ENCODE data around the gene DYNLRB1.
"Not testable (repeated sequence)": the region's sequence is repeated elsewhere in the genome, so short reads cannot be mapped to it uniquely, and the experiment has no call there.

DYNLRB1 gene

DNA sequence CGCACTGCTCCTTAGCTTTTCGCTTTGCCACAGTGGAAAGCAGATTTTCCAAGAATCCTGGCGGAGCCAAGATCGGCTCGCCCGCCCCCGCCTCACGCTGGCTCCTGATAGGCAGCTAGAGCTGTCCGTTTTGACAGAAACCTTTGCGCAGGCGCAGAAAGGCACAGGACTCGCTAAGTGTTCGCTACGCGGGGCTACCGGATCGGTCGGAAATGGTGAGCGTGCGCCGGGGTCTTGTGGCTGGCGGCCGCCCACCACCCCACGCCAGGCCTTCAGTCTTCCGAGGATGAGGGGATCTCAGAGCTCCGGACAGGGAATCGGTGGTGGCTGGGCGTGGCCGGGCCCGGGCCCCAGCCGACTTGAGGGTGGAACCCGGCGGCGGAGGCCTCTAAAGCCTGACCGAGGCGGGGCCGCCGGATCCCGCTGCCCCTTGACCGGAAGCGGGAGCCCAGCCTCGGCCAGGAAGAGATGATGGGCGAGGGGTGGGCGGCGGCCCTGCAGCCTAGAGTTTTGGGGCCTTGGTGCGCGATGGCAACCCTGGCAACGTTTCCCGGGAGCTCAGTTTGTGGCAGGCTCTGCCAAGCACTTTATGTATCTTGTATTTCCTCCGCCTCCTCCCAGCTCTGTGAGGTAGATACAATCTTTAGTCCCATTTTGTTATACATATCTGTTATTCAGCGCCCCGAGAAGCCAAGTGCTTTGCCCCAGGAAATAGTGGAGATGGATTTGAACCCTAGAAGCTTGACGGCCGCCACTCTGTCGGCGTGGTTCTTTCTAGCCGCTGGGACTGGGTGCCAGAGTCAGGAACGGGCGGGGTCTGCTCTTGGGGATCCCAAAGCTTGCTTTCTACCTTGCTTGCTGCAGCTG is at the start of gene DYNLRB1:
Gene DYNLRB1 (plus strand): TSS at position 176 of the 867 bp plus-strand sequence. CDS start 37 bp downstream, at position 213.
- DNase-seq: peak; percentile 96

DNA sequence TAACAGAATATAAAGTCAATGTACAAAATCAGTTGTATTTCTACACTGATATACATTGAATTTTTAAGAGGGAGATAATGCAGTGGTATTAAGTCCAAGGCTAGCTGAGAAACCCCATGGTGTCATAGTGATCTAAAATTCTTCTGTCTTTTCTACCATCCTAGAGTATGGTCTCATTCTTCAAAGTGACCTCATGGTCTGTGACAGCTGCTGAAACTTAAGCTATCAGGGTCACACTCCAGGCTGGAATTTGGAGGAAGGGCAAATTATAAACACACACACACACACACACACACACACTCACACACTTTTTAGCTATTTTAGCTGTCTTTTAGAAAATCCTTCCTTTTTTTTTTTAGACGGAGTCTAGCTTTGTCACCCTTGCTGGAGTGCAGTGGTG is 47.3 kb upstream of the DYNLRB1 start:
- no peak for DNase-seq

DNA sequence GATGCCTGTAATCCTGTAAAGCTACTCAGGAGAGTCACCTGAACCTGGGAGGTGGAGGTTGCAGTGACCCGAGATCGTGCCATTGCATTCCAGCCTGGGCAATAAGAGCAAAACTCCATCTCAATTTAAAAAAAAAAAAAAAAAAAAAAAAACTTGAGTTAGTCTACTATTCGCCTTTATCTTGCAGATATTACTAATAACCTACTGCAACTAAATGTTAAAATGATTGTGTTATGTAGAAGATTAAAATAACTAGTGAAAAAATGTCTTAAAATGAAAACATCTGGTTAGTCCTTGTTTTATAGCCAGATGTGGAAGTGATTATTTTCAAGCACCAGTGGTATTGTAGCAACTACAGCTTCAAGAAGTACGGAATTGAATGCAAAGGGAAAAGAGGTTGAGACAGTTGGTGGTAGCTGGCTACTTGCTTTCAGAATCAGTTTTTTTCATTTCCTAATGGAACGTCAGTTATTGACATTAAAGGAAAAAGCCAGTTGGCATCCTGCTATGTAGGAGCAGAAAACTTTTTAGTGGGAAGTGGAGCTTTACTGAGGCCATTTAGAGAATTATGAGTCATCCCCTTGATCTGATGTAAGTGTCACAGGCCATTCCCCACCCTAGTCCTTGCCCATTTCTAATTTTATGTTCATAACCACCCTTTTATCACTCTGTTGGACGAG is 43.8 kb upstream of the DYNLRB1 start:
- DNase-seq: no peak

- DNase-seq: peak; percentile 4
These were observed 42.8 kb upstream of the DYNLRB1 start for GRCh38 chr20:34473262-34473883.

DNA sequence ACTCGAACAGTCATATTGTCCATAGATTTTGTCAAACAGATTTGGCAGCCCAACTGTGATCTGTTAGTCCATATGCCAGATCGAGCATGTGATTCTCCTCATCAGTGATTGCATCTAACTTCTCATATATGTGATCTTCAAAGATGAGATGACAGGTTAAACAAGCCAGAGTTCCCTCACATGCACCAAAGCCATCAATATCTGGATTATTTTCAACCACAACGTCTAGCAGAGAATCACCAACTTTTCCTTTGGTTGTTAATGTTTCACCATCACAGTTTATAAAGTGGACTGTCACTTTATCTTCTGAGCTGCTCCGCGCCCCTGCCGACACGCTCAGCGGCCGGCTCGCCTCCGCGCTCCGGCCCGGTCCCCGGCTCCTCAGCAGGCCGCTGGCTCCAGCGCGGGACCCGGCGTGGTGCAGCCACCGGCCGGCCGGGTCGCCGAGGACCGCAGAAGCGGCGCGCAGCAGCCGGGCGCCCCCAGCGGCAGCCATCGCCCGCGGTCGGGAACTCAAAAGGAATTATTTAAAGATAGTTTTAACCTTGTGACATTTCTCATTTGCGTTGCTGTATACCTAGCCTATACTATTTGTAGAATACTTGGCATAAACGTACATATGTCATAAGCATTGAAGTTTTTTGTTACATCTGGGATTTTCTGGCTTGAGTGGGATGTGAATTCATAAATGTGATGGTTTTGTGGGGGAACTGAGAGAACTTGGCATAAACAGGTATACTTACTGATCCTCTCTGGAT is 40.1 kb upstream of the DYNLRB1 start:
- DNase-seq: peak; percentile 9

DNA sequence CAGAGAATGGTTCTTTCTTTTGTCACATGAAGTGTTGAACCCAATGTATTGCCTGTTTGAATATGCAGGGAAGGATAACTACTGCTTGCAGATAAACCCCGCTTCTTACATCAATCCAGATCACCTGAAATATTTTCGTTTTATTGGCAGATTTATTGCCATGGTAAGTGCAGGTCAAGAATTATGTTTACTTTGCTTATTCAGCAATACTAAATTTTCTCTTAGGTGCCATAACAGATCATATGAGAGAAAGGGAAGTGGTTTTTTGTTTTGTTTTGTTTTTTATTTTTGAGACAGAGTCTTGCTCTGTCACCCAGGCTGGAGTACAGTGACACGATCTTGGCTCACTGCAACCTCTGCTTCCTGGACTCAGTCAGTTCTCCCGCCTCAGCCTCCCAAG is 36.6 kb upstream of the DYNLRB1 start:
- DNase-seq: no peak

GRCh38 chr20:34482154-34482553 is 34.1 kb upstream of the DYNLRB1 start:
- DNase-seq: not testable (repeated sequence)

DNA sequence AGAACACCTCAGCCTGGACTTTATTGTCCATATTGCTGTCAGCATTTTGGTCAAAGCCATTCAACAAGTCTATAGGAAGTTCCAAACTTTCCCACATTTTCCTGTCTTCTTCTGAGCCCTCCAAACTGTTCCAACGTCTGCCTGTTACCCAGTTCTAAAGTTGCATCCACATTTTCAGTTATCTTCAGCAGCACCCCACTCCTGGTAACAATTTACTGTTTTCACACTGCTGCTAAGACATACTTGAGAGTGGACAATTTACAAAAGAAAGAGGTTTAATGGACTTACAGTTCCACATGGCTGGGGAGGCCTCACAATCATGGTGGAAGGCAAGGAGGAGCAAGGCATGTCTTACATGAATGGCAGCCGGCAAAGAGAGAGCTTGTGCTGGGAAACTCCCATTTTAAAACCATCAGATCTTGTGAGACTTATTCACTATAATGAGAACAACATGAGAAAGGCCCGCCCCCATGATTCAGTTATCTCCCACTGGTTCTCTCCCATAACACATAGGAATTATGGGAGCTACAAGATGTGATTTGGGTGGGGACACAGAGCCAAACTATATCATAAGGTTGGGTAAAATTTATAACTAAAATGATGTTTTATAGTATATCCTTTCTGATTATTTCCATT is 32.5 kb upstream of the DYNLRB1 start:
- not testable (repeated sequence) for DNase-seq

- no peak for DNase-seq
These were observed 31.1 kb upstream of the DYNLRB1 start for GRCh38 chr20:34485068-34485634.

DNA sequence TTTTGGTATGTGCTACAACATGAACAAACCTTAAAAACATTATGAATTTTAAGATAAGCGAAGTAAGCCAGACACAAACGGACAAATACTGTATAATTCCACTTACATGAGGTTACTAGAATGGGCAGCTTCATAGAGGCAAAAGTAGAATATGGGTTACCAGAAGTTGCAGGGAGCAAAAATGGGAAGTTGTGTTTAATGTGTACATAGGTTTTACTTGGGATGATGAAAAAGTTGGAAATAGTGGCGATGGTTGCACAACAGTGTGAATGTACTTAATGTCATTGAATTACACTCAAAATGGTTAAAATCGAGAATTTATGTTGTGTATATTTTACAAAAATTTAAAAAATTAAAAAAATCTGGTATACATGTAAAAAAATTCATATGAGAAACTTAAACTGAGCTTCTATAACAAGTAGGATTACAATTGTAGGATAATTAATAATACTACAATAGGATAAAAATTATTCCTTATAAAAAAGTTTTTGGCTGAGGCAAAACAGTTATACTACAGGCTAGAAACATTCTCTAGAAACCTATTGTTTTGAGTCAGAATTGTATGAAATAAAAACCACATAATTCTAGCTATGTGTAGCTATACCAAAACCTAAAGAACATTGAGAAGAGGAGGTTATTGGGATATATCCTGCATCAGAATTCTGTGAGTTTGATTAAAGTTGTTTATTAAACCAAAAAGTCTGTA is 24.8 kb upstream of the DYNLRB1 start:
- DNase-seq: no peak

DNA sequence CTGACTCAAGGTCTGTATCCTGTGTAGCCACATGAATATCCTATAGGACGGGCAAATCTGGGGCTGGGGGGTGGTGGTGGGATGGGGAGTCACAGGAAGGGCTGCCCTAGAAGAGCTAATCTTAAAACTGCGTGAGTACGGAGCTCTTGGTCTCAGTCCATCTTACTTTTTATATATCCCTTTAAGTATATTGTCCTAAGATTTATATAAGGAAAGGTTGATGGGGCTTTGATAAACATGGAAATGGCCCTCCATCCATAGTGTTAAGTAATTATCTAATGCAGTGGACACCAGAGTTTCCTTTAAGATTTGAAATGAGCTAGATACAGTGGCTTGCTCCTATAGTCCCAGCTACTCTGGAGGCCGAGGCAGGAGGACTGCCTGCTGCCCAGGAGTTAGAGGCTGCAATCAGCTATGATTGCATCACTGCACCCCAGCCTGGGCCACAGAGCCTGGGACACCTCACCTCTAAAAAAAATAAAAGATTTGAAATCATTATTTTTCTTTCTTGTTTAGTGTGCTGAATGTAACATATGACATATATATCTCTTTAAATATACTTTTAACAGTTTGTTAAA is 24.2 kb upstream of the DYNLRB1 start:
- no peak for DNase-seq

- no peak for DNase-seq
These were observed 22.6 kb upstream of the DYNLRB1 start for GRCh38 chr20:34493646-34494045.

- DNase-seq: no peak
These were observed 20.9 kb upstream of the DYNLRB1 start for GRCh38 chr20:34495307-34495706.

- DNase-seq: no peak
These were observed 20.3 kb upstream of the DYNLRB1 start for GRCh38 chr20:34495916-34496315.

DNA sequence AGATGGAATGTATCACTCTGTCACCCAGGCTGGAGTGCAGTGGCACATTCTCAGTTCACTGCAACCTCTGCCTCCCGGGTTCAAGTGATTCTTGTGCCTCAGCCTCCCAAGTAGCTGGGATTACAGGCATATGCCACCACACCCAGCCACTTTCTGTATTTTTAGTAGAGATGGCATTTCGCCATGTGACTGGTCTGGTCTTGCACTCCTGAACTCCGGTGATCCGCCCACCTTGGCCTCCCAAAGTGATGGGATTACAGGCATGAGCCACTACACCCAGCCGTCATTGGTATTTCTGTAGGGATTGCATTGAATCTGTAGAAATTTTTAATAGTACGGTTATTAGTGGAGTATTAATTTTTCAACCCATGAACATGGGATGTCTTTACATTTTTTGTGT is 18.6 kb upstream of the DYNLRB1 start:
- not testable (repeated sequence) for DNase-seq

DNA sequence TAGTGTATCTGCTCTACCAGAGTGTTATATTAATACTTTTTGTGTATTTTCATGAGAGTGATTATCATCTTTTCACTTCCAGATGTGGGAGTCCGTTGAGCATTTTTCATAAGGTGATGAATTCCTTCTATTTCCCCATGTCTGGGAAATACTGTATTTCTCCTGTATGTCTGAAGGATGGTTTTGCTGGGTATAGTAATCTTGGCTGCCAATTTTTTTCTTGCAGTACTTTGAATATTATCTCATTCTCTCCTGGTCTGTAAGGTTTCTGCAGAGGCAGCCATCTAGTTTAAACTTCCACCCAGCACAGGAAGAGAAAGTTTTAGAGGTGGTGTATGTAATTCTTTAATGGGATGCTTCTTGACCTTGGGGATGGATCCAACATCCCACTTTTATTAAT is 15.4 kb upstream of the DYNLRB1 start:
- no peak for DNase-seq

- DNase-seq: no peak
These were observed 9.7 kb upstream of the DYNLRB1 start for GRCh38 chr20:34506480-34506879.

GRCh38 chr20:34507702-34508413 is 8.4 kb upstream of the DYNLRB1 start:
- DNase-seq: no peak

DNA sequence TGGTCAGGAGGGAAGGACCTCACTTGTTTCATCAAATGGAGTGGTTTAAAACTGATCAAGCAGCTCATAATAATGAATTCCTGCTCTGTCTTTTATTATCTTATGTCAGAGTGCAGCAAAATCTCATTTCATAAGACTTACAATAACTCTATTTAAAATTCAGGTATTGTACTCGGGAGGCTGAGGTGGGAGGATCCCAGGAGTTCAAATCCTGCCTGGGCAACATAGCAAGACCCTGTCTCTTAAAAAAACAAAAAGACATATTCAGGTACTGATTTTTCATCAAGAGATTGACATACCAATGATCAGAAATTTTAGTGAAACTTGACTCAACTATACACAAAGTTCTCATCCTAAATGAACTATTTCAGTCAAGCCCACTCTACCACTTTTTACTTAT is 5.6 kb upstream of the DYNLRB1 start:
- DNase-seq: no peak

GRCh38 chr20:34511891-34512265 is 4.3 kb upstream of the DYNLRB1 start:
- no peak for DNase-seq
